Uterus (tissue), 2 donors: Measurements from ENCODE around the gene TNFAIP8L3.

Source experiments
- CTCF ChIP-seq, 4 experiments: fragments of 200-600 bp in 2 of 4; fragments of 450-650 bp in 2 of 4; sonication (generic) in 2 of 4; IDR thresholded peaks; one replicate each; pipeline ENCODE4 v1.5.1; 2016 to 2019; ENCODE audit warnings: antibody characterized with exemption in 4 of 4, mild to moderate bottlenecking in 2 of 4, moderate library complexity in 1 of 4
- POLR2A ChIP-seq, 2 donors: fragments of 450-650 bp; IDR thresholded peaks; one replicate each; pipeline ENCODE4 v1.6.1; 2016; ENCODE audit warnings: antibody characterized with exemption in 2 of 2, mild to moderate bottlenecking in 1 of 2, moderate library complexity in 1 of 2

- TF ChIP-seq CTCF (IDR thresholded peaks at IDR 0.05) (no peak), POLR2A (IDR thresholded peaks at IDR 0.05) (no peak)
Observed at GRCh38 chr15:51110171-51110570, 15.5 kb upstream of the TNFAIP8L3 start.
